ES-I3 (cell line): ENCODE data around the gene PRDM12.

Experiments used
- H3K36me3 ChIP-seq: 2 replicates; pipeline ENCODE4 v1.6.1; 2013; ENCODE audit warnings: mild to moderate bottlenecking, low read length, control low read depth, moderate library complexity; ENCODE audit not compliant: insufficient read depth
- H3K4me1 ChIP-seq: 2 replicates; pipeline ENCODE4 v1.6.1; 2013; ENCODE audit warnings: mild to moderate bottlenecking, control low read depth, low read length; ENCODE audit not compliant: insufficient read depth
- H3K9ac ChIP-seq: 2 replicates; pipeline ENCODE4 v1.6.1; 2013; ENCODE audit warnings: low read depth, mild to moderate bottlenecking, low read length, moderate library complexity
- H3K9me3 ChIP-seq: 2 replicates; pipeline ENCODE4 v1.6.1; 2013; ENCODE audit warnings: mild to moderate bottlenecking, low read length, moderate library complexity; ENCODE audit not compliant: control insufficient read depth, insufficient read depth

The PRDM12 gene

GRCh38 chr9:130632841-130633240, 31.6 kb upstream of the PRDM12 start:
- H3K9me3 ChIP-seq, result no peaks in the 10 kb centered on the region
- H3K36me3 ChIP-seq, result peaks cover 30% of the 10 kb centered on the region
- no peak overlapping the region for H3K9ac ChIP-seq
- peaks cover 7% of the 10 kb centered on the region for H3K4me1 ChIP-seq

GRCh38 chr9:130633336-130634190, 30.8 kb upstream of the PRDM12 start:
- H3K36me3 ChIP-seq, result peaks cover 30% of the 10 kb centered on the region
- H3K9ac ChIP-seq, result no peak overlapping the region
- peaks cover 7% of the 10 kb centered on the region for H3K4me1 ChIP-seq
- H3K9me3 ChIP-seq, result no peaks in the 10 kb centered on the region

DNA sequence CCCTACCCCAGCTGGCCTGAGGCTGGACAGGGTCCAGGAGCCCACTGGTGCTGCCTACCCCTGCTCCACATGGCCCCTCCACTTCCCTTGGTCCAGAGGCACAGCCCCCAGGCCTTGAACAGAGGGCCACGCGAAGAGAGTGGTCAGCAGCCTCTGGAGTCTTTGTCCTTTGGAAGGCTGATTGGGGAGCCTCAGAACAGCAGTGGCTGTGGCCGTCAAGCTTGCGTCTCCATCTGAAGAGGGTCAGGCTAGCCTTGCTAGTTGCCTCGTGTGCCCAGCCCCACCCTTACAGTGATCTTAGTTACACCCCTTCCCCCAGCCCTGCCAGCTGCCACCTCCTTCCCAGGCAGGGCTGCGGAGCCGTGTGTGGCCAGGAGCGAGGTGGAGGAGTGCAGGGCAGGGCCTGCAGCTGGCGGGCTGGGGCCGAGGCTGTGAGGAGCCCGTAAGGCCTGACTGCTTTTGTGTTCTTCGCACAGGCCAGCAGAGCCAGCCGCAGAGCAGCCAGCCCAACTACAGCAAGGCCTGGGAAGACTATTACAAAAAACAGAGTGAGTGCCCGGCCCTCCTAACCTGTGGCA, 30.1 kb upstream of the PRDM12 start:
- Histone ChIP-seq H3K4me1 (peaks cover 3% of the 10 kb centered on the region), H3K9ac (no peak overlapping the region), H3K36me3 (peaks cover 27% of the 10 kb centered on the region), H3K9me3 (no peaks in the 10 kb centered on the region)

DNA sequence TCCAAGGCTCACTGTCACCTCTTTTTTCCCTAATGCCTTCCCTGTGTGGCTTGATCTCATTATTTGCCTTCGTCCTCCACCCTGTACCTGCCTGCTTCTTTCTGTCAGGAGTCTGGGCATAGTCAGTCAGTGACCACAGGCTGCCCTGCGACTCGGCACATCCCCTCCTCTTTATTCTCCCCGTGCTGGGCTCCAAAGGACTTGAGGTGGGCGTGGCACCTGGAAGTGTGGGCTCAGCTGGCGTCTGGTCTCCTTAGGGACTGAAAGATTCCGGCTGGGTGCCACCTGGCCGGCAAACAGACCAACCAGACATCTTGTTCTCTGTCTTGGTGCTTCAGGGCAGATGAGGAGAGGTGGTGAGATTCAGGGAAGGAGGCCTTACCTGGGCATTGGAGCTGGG, 29.6 kb upstream of the PRDM12 start:
- H3K9me3 ChIP-seq, result no peaks in the 10 kb centered on the region
- H3K36me3 ChIP-seq, result peaks cover 24% of the 10 kb centered on the region
- no peak overlapping the region for H3K9ac ChIP-seq
- no peaks in the 10 kb centered on the region for H3K4me1 ChIP-seq

GRCh38 chr9:130635306-130635705, 29.1 kb upstream of the PRDM12 start:
- Histone ChIP-seq H3K36me3 (peaks cover 19% of the 10 kb centered on the region), H3K9ac (no peak overlapping the region), H3K4me1 (no peaks in the 10 kb centered on the region), H3K9me3 (no peaks in the 10 kb centered on the region)

- H3K9me3 ChIP-seq, result no peaks in the 10 kb centered on the region
- H3K9ac ChIP-seq, result no peak overlapping the region
- H3K36me3 ChIP-seq, result peaks cover 13% of the 10 kb centered on the region
- H3K4me1 ChIP-seq, result no peaks in the 10 kb centered on the region
These were observed 28.4 kb upstream of the PRDM12 start for GRCh38 chr9:130635721-130636647.

DNA sequence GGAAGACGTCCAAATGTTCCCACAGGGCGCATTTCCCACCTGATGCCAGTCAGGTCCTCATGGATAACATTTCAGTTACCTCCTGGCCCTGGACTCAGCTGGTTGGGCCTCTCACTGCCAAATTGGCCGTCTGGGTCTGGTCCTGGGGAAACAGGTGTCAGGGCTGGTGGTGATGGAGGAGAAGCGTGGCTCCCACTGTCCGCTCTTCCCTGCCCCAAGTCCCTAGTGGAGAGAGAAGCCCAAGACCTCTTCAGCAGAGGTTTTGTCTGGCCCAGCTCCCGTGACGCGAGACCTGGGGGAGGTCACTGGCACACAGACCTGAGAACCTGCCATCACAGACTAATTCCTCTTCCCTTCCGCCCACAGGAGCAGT, 27.8 kb upstream of the PRDM12 start:
- Histone ChIP-seq H3K9me3 (no peaks in the 10 kb centered on the region), H3K36me3 (peaks cover 13% of the 10 kb centered on the region)

GRCh38 chr9:130638284-130639123, 25.9 kb upstream of the PRDM12 start:
- Histone ChIP-seq H3K9ac (no peak overlapping the region), H3K9me3 (no peaks in the 10 kb centered on the region), H3K4me1 (no peaks in the 10 kb centered on the region), H3K36me3 (peaks cover 5% of the 10 kb centered on the region; the same call in 1 of the 2 replicates)

More for the DNA sequence above, 27.8 kb upstream of the PRDM12 start:
- no peak overlapping the region for H3K9ac ChIP-seq
- H3K4me1 ChIP-seq, result no peaks in the 10 kb centered on the region

- Histone ChIP-seq H3K4me1 (no peaks in the 10 kb centered on the region), H3K36me3 (peaks cover under 1% of the 10 kb centered on the region; the same call in 1 of the 2 replicates), H3K9me3 (no peaks in the 10 kb centered on the region), H3K9ac (no peak overlapping the region)
These were observed 25.1 kb upstream of the PRDM12 start for GRCh38 chr9:130639124-130639765.

- Histone ChIP-seq H3K9me3 (no peaks in the 10 kb centered on the region), H3K4me1 (no peaks in the 10 kb centered on the region), H3K9ac (no peak overlapping the region), H3K36me3 (no peaks in the 10 kb centered on the region; the same call in 1 of the 2 replicates)
These were observed 24.4 kb upstream of the PRDM12 start for GRCh38 chr9:130639866-130640555.

DNA sequence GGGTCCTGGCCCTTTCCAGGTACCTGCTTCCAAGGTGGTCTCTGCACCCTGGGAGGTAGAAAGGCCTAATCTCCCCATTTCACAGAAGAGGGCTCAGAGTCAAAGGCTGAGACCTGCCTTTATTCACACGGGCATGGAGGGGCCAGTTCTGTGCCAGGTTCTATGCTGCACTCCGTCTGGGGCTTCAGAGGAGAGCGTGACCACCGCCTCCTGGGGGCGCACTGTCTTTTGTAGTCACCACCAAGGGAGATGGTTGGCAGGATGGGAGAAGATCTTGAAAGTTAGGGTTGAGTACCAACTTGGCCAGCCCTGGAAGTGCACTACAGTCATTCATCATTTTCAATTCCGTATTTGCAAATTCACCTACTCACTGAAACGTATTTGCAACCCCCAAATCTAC, 23.7 kb upstream of the PRDM12 start:
- H3K9ac ChIP-seq, result no peak overlapping the region
- H3K36me3 ChIP-seq, result no peaks in the 10 kb centered on the region; the same call in 1 of the 2 replicates
- no peaks in the 10 kb centered on the region for H3K4me1 ChIP-seq
- no peaks in the 10 kb centered on the region for H3K9me3 ChIP-seq

- Histone ChIP-seq H3K36me3 (no peaks in the 10 kb centered on the region; the same call in 1 of the 2 replicates), H3K4me1 (no peaks in the 10 kb centered on the region), H3K9ac (no peak overlapping the region), H3K9me3 (no peaks in the 10 kb centered on the region)
These were observed 21.5 kb upstream of the PRDM12 start for GRCh38 chr9:130642926-130643325.

DNA sequence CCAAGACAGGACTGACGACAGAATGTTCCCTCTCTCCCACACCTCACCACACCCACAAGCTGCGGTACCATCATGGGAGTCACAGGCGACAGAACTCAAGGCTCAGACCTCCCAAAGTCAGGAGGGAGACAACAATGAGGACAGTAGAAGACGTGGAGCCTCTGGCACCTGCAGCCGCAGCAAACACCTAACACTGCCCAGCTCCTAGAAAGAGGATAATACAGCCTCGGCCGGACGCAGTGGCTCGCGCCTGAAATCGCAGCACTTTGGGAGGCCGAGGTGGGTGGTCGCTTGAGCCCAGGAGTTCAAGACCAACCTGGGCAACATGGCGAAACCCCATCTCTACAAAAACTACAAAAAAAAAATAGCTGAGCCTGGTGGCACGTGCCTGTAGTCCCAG, 13.2 kb upstream of the PRDM12 start:
- Histone ChIP-seq H3K9ac (no peak overlapping the region), H3K4me1 (no peaks in the 10 kb centered on the region), H3K9me3 (no peaks in the 10 kb centered on the region), H3K36me3 (no peaks in the 10 kb centered on the region)
